SH-SY5Y (cell line): ENCODE data around the gene PLXDC2.

ENCODE experiments used
- GATA2 ChIP-seq: IDR thresholded peaks from 2 replicates; pipeline ENCODE4 v1.6.1; 2011; ENCODE audit warnings: mild to moderate bottlenecking, low read depth, low read length
- GATA3 ChIP-seq: IDR thresholded peaks from 2 replicates; pipeline ENCODE4 v1.6.1; 2011; ENCODE audit warnings: low read depth, mild to moderate bottlenecking, low read length, moderate library complexity

DNA sequence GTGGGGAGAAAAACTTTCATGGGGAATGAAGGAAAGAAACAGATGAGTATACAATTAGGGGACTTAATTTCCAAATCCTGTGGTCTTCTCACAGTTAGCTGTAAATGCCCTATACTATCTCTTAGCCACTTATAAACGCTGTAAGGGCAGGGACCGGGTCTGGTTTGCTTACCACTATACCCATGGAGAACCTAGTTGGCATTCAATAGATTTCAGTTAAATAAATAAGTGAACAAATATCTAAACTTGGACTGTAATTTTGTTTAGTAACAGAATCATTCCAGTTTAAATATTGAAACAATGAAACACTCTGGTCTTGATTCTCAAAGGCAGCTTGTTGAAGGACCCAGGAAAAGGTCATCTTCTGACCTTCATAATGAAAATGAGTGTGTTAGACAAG lies 158.3 kb downstream of the PLXDC2 start:
- TF ChIP-seq GATA3 (no peak), GATA2 (no peak)
